ES-I3 (cell line): ENCODE results near the gene MCCD1.
"Not testable (repeated sequence)": the region's sequence is repeated elsewhere in the genome, so short reads cannot be mapped to it uniquely, and the experiment has no call there.

Experiments used
- H3K36me3 ChIP-seq: 2 replicates; pipeline ENCODE4 v1.6.1; 2013; ENCODE audit warnings: mild to moderate bottlenecking, low read length, control low read depth, moderate library complexity; ENCODE audit not compliant: insufficient read depth
- H3K4me1 ChIP-seq: 2 replicates; pipeline ENCODE4 v1.6.1; 2013; ENCODE audit warnings: mild to moderate bottlenecking, control low read depth, low read length; ENCODE audit not compliant: insufficient read depth
- H3K9ac ChIP-seq: 2 replicates; pipeline ENCODE4 v1.6.1; 2013; ENCODE audit warnings: low read depth, mild to moderate bottlenecking, low read length, moderate library complexity
- H3K9me3 ChIP-seq: 2 replicates; pipeline ENCODE4 v1.6.1; 2013; ENCODE audit warnings: mild to moderate bottlenecking, low read length, moderate library complexity; ENCODE audit not compliant: control insufficient read depth, insufficient read depth

MCCD1 gene

GRCh38 chr6:31496826-31497225, 31.9 kb upstream of the MCCD1 start:
- not testable (repeated sequence) for H3K9me3 ChIP-seq, H3K36me3 ChIP-seq, H3K4me1 ChIP-seq
- 0 out of 2 replicates have a peak overlapping the region, but pooled peaks have one; percentile 81 for H3K9ac ChIP-seq

- no peaks in the 10 kb centered on the region for H3K9me3 ChIP-seq
- H3K4me1 ChIP-seq = peaks cover 5% of the 10 kb centered on the region
- no peaks in the 10 kb centered on the region for H3K36me3 ChIP-seq
- H3K9ac ChIP-seq = peak within 1 kb of the TSS; percentile 81
These were observed 31.0 kb upstream of the MCCD1 start, which contains the start of gene MICB for GRCh38 chr6:31497531-31498476. Gene MICB (plus strand): TSS chr6:31498145. CDS start chr6:31498194, 49 bp downstream.

- Histone ChIP-seq H3K9me3 (no peaks in the 10 kb centered on the region), H3K36me3 (no peaks in the 10 kb centered on the region), H3K9ac (peak overlapping the region; percentile 81; the same call in 1 of the 2 replicates), H3K4me1 (peaks cover 5% of the 10 kb centered on the region)
These were observed 30.0 kb upstream of the MCCD1 start for GRCh38 chr6:31498748-31499147.

- not testable (repeated sequence) for H3K36me3 ChIP-seq, H3K4me1 ChIP-seq, H3K9me3 ChIP-seq
- H3K9ac ChIP-seq = peak overlapping the region; percentile 81; the same call in 1 of the 2 replicates
These were observed 29.1 kb upstream of the MCCD1 start for GRCh38 chr6:31499648-31500047.

- Histone ChIP-seq H3K9me3 (no peaks in the 10 kb centered on the region), H3K4me1 (peaks cover 5% of the 10 kb centered on the region), H3K36me3 (no peaks in the 10 kb centered on the region), H3K9ac (no peak overlapping the region)
These were observed 26.2 kb upstream of the MCCD1 start for GRCh38 chr6:31502586-31502985.

- not testable (repeated sequence) for H3K9ac ChIP-seq, H3K4me1 ChIP-seq, H3K36me3 ChIP-seq, H3K9me3 ChIP-seq
These were observed 19.7 kb upstream of the MCCD1 start for GRCh38 chr6:31509036-31509435.

- no peaks in the 10 kb centered on the region for H3K9me3 ChIP-seq
- no peak overlapping the region for H3K9ac ChIP-seq
- no peaks in the 10 kb centered on the region for H3K36me3 ChIP-seq
- H3K4me1 ChIP-seq = no peaks in the 10 kb centered on the region
These were observed 18.8 kb upstream of the MCCD1 start for GRCh38 chr6:31510007-31510406.

- no peaks in the 10 kb centered on the region for H3K4me1 ChIP-seq
- H3K9me3 ChIP-seq = no peaks in the 10 kb centered on the region
- H3K9ac ChIP-seq = no peak overlapping the region
- no peaks in the 10 kb centered on the region for H3K36me3 ChIP-seq
These were observed 15.2 kb upstream of the MCCD1 start for GRCh38 chr6:31513456-31514165.

GRCh38 chr6:31521835-31522234, 6.9 kb upstream of the MCCD1 start:
- Histone ChIP-seq H3K9me3 (no peaks in the 10 kb centered on the region), H3K9ac (no peak overlapping the region), H3K4me1 (no peaks in the 10 kb centered on the region), H3K36me3 (no peaks in the 10 kb centered on the region)

GRCh38 chr6:31525553-31525931, 3.2 kb upstream of the MCCD1 start:
- peaks cover 3% of the 10 kb centered on the region; the same call in 1 of the 2 replicates for H3K36me3 ChIP-seq
- no peaks in the 10 kb centered on the region for H3K9me3 ChIP-seq
- 0 out of 2 replicates have a peak, but pooled peaks cover 3% of the 10 kb centered on the region for H3K4me1 ChIP-seq
- H3K9ac ChIP-seq = no peak overlapping the region

- H3K9ac ChIP-seq = no peak overlapping the region
- H3K4me1 ChIP-seq = 0 out of 2 replicates have a peak, but pooled peaks cover 3% of the 10 kb centered on the region
- H3K9me3 ChIP-seq = no peaks in the 10 kb centered on the region
- H3K36me3 ChIP-seq = peaks cover 9% of the 10 kb centered on the region
These were observed 2.7 kb upstream of the MCCD1 start for GRCh38 chr6:31525932-31526591.

GRCh38 chr6:31528307-31528777, 420 bp upstream of the MCCD1 start:
- no peaks in the 10 kb centered on the region for H3K9me3 ChIP-seq
- H3K4me1 ChIP-seq = 0 out of 2 replicates have a peak, but pooled peaks cover 3% of the 10 kb centered on the region
- no peak overlapping the region for H3K9ac ChIP-seq
- H3K36me3 ChIP-seq = peaks cover 16% of the 10 kb centered on the region

- H3K4me1 ChIP-seq = 0 out of 2 replicates have a peak, but pooled peaks cover 3% of the 10 kb centered on the region
- H3K9me3 ChIP-seq = no peaks in the 10 kb centered on the region
- H3K36me3 ChIP-seq = peaks cover 24% of the 10 kb centered on the region
- no peak overlapping the region for H3K9ac ChIP-seq
These were observed 778 bp downstream of the MCCD1 start for GRCh38 chr6:31529329-31530150.
